GM19372 (cell line): ENCODE results near the gene PXMP4.

ENCODE experiments used
- ATAC-seq: cut with Tn5 transposase; IDR thresholded peaks from one replicate; pipeline ENCODE4 v1.9.1; 2021; ENCODE audit warnings: mild to moderate bottlenecking, low read depth, moderate library complexity; ENCODE audit not compliant: unreplicated experiment

The PXMP4 gene

GRCh38 chr20:33658510-33658909, 61.6 kb downstream of the PXMP4 start:
- no peak for ATAC-seq

DNA sequence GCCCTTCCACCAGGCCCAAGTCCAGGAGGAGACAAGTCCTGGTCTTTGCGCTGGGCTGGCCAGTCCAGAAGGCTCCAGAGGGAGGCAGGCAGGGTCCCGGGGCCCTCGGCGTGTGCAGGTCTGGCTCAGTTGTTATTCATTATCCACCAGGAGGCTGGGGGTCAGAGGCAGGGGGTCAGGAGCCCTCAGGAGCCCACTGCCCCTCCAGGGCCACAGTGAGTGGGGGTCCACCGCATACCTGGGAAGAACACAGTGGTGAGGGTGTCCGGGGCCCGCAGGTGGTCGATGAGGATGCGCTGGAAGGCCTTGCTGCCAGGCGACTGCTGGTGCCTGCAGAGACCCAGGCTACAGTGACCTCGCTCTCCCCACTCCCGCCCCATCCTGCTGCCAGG, 62.4 kb downstream of the PXMP4 start:
- ATAC-seq: no peak

DNA sequence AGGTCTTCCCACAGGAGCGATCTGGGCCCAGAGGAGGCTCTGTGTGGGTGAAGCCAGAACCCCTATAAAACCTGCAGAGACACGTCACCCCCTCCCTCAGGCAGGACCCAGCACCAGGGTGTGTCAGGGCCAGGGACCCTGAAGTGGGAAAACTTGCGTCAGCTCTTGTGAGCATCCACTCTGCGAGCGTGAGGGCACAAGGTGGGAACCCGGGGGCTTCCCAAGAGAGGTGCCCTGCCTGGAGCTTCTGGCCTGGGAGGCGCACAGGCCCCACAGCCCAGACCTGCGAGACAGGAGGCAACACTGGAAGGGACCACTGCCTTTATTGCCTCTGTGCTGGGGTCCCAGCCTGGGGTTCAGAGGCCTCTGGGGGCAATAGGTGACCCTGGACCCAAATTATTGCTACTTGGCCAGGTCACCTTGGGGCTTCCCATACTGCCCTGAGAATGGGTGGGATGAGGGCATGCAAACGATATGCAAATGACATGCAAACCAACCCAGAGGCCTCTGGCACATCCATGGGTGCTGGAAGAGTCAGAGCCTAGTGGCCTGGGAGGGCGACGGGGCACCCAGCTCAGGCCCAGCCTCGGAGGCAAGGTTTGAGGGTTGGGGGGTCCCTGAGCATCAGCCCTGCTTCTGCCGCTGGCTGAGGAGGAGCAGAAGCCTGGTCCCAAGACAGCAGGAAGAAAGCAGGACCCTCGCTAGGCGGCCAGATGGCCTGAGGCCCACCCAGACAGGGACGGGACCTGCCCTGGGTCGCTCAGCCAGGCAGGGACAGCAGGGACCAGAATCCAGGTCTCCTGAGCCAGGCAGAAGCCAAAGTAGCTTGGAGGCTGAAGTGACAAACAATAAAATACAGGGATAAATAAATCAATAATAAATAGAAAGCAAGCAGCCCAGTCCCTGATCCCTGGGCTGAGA, 63.1 kb downstream of the PXMP4 start:
- ATAC-seq: no peak

DNA sequence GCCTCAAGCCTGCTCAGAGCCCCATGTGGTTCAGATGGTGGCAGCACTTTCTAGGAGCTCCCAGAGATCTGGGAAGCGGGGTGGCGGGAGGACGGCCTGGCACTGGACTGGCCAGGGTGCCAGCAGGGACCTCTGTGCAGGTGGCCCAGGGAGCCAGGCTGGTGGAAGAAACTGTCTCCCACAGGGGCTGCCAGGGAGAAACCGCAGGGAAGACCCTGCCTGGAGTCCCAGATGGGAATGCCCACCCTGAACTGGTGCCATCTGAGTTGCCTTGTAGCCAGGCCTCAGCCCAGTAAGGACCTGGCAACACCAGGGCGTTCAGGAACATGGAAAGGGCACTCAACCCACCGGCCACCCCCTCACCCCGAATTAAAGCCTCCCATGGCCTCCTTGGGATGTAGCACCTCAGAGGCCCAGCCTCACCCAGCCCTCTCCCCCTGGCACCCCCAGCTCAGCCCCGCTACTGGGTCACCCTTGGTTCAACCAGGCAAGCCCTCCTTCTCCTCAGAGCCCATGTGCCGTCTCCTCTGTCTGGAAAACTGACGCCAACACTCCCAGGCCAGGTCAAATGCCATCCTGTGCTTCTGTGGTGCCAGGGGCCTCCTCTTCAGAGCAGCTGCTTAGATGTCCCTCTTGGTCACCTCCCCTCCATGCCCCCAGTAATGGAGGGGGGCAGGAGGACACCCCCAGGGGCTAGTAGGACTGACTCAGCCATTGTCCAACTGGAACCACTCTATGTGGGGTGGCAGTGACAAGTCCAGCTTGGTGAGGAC, 63.9 kb downstream of the PXMP4 start:
- no peak for ATAC-seq

GRCh38 chr20:33655164-33655563, 64.9 kb downstream of the PXMP4 start:
- no peak for ATAC-seq

DNA sequence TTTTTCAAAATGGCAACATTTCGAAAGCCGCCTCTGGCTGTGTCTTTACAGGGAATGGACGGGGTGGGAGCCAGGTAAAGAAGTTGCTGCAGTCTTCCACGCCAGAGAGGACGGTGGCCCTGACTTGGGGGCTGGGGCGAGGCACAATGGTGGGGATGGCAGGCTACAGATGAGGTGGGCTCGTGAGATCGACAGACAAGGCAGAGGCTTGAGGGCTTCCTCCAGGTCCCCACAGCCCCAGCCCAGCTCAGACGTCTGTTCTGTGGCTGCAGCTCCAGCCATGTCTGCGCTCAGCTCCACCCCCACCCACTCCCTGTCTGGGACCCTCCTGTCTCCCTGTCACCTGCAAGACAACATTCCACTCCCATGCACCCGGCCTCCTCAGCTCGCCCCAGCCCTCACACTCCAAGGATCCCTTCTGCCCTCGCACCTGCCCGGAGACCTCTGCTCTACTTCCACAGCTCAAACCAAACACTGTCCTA, 65.4 kb downstream of the PXMP4 start:
- ATAC-seq: no peak

DNA sequence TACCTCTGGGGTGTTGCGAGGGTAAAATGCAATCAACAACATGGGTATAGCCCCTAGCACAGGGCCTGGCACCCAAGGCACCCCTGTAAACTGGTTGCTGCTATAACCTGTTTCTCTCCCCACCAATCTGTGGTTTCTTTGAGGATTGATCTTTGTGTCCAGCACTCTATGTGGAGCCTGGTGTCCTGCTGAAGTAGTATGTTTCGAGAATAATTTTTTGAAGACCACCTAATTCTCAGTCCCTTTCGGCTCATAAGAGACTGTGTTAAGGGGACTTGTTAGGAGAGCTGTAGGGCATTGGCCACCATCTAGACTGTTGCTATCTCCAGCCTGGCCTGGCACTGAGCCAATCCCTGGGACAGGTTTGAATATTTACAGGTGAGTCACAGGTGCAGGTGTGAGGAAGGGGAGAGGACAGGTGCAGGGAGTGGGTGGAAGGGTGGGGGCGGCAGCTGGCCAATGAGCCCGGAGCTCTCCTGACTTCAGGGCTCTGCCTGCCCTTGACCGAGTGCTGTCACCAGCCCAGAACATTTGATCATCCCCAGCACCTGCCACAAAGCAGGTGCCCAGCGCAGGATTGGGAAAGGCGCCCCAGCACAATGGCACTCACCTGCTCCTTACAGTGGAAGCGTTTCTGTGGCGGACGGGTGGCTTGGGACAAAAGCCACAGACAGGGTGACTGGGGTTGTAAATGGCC, 66.1 kb downstream of the PXMP4 start:
- no peak for ATAC-seq

DNA sequence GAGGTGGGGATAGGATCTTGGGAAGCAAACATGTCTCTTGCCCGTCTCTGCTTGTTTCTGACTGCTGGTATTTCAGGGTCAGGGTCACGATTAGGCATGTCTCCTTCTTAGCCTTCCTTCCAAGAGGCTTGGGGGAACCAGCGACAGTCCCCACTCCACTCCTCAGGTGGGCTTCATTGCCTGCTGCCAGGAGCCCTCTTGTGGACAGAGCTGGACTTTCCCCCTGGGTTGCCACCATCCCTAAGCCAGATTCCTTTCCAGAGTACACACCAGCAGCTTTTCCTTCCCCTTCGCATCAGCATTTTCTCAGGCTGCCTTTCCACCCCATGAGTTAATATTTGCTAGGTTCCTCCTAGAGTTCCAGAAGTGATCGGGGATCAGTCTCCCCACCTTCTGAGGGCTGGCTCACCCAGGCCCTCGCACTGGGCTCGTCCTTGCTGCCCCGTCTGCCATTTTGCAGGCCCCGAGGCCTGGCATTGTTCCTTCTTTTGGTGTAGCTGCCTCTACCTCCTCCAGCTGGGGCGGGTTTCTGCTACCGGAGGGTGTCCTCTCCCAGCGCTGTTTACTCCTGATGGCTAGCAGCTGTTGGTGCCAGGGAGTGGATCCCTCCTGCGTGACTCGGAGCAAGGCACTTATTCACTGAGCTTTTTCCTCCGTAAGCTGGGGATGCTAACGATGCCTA, 66.8 kb downstream of the PXMP4 start:
- no peak for ATAC-seq
